ENCODE measurements around the gene ALPP.

The ALPP gene

DNA sequence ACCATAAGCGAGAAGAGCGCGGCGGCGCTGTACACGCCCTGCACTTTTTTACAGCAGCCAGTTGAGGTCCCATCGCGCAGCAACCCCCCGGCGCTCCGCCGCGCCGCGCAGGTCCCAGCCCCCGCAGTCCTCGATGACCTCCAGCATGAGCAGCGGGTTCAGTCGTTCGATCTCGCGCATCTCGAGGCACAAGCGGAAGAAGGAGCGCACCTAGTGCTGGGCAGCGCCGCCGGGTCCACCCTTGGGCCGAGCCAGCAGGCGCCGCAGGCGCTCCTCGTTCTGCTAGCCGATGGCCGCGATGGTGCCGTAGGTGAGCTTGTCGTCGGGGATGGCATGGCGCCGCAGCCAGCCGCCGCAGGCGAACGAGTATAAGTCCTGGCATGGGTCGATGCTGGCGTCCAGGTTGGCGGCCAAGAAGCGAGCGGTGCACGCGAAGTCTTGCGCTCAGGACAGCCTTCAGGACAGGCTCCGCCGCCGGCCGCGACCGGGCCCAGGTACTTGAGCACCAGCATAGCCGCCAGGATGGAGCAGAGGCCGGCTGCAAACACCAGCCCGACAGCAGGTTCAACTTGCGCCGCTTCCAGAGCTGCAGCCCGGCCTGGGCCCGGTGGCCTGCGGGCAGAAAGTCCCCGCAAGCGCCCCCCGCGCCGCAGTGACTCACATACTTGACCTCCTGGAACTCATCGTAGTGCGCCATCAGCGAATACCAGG is 8.3 kb downstream of the ALPP start:
- H3K9me3 ChIP-seq: no peaks in the 10 kb centered on the region
- no peaks in the 10 kb centered on the region for H3K4me1 ChIP-seq (ENCODE audit: control insufficient read depth in 1 of 2, insufficient read depth in 1 of 2, low read depth in 1 of 2, low read length in 1 of 2)
- H3K27me3 ChIP-seq: peaks cover 89% of the 10 kb centered on the region
- no peak overlapping the region for H3K27ac ChIP-seq
- TF ChIP-seq, protein P1, sequence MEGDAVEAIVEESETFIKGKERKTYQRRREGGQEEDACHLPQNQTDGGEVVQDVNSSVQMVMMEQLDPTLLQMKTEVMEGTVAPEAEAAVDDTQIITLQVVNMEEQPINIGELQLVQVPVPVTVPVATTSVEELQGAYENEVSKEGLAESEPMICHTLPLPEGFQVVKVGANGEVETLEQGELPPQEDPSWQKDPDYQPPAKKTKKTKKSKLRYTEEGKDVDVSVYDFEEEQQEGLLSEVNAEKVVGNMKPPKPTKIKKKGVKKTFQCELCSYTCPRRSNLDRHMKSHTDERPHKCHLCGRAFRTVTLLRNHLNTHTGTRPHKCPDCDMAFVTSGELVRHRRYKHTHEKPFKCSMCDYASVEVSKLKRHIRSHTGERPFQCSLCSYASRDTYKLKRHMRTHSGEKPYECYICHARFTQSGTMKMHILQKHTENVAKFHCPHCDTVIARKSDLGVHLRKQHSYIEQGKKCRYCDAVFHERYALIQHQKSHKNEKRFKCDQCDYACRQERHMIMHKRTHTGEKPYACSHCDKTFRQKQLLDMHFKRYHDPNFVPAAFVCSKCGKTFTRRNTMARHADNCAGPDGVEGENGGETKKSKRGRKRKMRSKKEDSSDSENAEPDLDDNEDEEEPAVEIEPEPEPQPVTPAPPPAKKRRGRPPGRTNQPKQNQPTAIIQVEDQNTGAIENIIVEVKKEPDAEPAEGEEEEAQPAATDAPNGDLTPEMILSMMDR (IDR thresholded peaks at IDR 0.05): no peak
- no peaks in the 10 kb centered on the region for H3K36me3 ChIP-seq
- H3K4me3 ChIP-seq (ENCODE audit: low read depth in 1 of 2, low read length in 1 of 2): no peak overlapping the region

DNA sequence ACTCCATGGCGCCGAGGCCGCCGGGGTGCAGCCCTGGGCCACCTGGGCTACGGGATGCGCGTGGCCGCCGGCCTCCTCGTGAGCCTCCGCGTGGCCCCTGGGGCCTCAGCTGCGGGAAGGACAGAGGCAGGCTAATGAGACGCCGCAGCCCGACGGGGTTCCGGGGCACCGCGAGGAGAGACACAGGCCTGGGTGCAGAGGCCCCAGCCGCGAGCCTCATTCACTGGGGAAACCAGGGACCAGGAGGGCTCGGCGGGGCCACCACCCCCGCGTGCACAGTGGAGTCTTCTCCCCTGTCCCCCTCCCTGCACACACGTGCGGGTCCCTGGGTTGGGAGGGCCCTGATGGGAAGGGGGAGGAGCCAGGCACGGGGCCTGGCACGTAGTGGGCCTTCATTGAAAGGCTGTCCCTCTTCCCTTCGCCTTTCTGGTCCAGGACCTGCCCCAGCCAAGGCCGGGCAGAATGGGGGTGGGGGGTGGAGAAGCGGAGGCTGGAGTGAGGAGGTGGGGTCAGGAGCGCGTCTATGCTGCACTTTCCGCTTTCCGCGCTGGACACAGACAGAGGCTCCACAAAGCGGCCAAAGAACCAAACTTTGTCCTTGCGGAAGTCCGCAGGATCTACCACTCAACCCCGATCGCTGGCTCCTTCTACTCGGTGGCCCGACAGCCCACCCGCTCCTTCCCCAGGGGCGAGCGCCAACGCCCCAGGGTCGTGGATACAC is 9.1 kb downstream of the ALPP start:
- Histone ChIP-seq H3K27me3 (peaks cover 82% of the 10 kb centered on the region), H3K4me3 (ENCODE audit: low read depth in 1 of 2, low read length in 1 of 2) (no peak overlapping the region), H3K4me1 (ENCODE audit: control insufficient read depth in 1 of 2, insufficient read depth in 1 of 2, low read depth in 1 of 2, low read length in 1 of 2) (no peaks in the 10 kb centered on the region), H3K36me3 (no peaks in the 10 kb centered on the region), H3K27ac (no peak overlapping the region), H3K9me3 (no peaks in the 10 kb centered on the region)
- TF ChIP-seq, protein P1 (IDR thresholded peaks at IDR 0.05): no peak

DNA sequence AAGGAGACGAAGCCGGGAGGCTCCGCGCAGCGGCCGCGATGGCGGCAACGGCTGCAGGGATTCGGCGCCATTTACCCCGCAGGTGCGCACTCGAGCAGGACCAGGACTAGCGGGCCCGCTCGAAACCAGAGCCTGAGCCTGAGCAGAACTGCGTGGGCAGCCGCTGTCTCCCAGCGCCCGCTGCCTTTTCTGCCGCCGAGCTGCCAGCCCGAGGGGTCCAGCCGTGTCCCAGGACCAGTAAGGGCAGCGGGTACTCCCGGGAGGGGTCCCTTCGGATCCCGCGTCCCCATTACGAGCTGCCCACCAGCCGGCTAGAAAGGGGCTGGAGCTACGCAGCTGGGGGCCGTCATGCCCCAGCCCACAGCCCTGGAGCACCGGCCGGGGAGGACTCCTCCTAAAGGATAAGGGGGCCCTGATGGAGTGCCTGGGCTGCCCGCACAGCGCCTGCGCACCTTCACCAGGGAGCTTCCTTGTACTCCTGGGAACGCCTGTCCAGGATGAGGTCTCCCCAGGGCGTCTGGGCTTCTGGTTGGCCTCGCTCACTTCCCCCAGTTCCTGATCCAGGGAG is 9.9 kb downstream of the ALPP start:
- no peak overlapping the region for H3K4me3 ChIP-seq (ENCODE audit: low read depth in 1 of 2, low read length in 1 of 2)
- no peaks in the 10 kb centered on the region for H3K4me1 ChIP-seq (ENCODE audit: control insufficient read depth in 1 of 2, insufficient read depth in 1 of 2, low read depth in 1 of 2, low read length in 1 of 2)
- no peaks in the 10 kb centered on the region for H3K36me3 ChIP-seq
- peaks cover 74% of the 10 kb centered on the region for H3K27me3 ChIP-seq
- TF ChIP-seq, protein P1 (IDR thresholded peaks at IDR 0.05): no peak
- H3K27ac ChIP-seq: no peak overlapping the region
- no peaks in the 10 kb centered on the region for H3K9me3 ChIP-seq

DNA sequence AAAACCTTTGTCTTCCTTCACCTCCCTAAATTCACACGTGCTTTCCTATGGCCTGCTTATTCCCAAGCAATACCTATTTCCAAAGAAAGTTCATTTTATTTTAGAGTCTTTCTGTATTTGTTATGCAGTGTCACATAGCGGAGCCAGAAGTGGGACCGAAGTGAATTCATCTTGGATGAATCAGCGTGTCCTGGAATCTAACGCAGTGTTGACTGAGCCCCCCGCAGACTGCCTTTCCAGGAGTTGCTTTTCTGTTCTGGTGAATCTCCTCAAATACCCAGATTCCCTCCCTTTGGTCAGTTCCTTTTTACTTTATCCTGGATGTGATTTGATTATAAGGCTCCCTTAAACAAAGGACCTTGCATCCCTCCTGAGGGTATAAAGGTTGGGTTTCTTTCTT is 10.8 kb downstream of the ALPP start:
- H3K27me3 ChIP-seq: peaks cover 65% of the 10 kb centered on the region
- no peaks in the 10 kb centered on the region for H3K36me3 ChIP-seq
- no peaks in the 10 kb centered on the region for H3K9me3 ChIP-seq
- TF ChIP-seq, protein P1 (IDR thresholded peaks at IDR 0.05): no peak
- no peak overlapping the region for H3K27ac ChIP-seq
- H3K4me3 ChIP-seq (ENCODE audit: low read depth in 1 of 2, low read length in 1 of 2): no peak overlapping the region
- H3K4me1 ChIP-seq (ENCODE audit: control insufficient read depth in 1 of 2, insufficient read depth in 1 of 2, low read depth in 1 of 2, low read length in 1 of 2): no peaks in the 10 kb centered on the region

DNA sequence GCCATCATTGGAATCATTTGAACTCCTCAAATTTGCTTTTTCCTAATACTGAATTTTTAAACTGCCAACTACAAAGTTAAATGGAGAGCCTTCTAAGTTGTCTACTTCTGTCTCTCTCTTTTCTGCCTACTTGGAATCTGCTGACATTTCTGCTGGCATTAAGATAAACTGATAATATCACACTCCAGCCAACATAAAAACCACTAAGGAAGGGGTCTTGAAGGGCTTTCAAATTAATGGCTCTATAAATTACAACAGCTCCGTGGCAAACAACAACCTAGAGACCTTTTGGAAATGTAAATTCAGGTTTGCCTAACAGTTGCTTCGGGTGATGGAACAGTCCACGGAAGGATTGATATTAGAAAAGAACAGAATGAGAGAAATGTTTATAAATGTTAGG is 12.1 kb downstream of the ALPP start:
- no peaks in the 10 kb centered on the region for H3K36me3 ChIP-seq
- H3K4me3 ChIP-seq (ENCODE audit: low read depth in 1 of 2, low read length in 1 of 2): no peak overlapping the region
- TF ChIP-seq, protein P1 (IDR thresholded peaks at IDR 0.05): no peak
- no peaks in the 10 kb centered on the region for H3K9me3 ChIP-seq
- H3K27ac ChIP-seq: no peak overlapping the region
- H3K4me1 ChIP-seq (ENCODE audit: control insufficient read depth in 1 of 2, insufficient read depth in 1 of 2, low read depth in 1 of 2, low read length in 1 of 2): no peaks in the 10 kb centered on the region
- H3K27me3 ChIP-seq: peaks cover 60% of the 10 kb centered on the region
